HG02884 (cell line): Measurements from ENCODE around the gene THAP12.

ENCODE experiments used
- ATAC-seq: cut with Tn5 transposase; IDR thresholded peaks from one replicate; pipeline ENCODE4 v1.9.1; 2021; ENCODE audit warnings: mild to moderate bottlenecking, moderate library complexity; ENCODE audit not compliant: unreplicated experiment

THAP12 gene

DNA sequence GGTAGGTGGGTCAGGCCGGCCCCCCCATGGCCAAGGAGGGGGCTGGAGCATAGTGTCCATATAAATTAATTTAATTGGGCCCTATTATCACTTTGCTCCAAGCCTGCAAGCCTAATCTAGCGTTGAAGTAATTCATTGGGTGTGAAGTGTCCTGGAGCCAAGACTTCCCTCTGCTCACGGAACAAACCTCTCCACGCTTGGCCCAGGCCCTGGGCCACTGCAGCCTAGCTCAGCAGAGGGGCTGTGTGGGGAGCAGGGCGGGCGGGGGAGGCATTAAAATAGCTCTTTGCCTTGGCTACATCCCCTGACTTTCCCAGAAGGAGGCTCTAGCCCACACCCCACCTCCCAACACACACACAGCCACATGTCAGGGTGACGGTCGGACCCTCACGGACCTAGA lies 73.5 kb downstream of the THAP12 start:
- no peak for ATAC-seq

GRCh38 chr11:76303399-76303798 lies 77.5 kb downstream of the THAP12 start:
- ATAC-seq, result no peak

DNA sequence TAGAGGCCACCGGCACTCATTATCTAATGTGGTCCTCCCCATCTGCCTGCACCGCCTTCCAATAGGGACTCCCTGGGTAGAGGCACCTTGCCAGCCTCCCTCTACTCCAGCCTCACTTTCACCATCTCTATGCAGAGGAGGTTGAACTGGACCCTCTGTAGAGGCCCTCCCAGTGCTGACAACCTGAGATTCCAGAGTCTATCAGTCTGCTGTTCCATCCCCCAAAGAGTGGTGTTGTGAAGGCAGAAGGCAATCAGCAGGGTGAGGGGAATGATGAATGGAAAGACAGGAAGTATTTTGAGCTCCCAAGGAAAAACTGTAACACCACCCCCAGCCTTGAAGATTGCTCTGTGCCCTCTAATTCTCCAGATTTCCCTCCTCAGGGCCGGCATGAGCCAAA lies 77.9 kb downstream of the THAP12 start:
- ATAC-seq, result no peak
